GM21786 (cell line): Measurements from ENCODE around the gene RFESD.

Experiments
- ATAC-seq: cut with Tn5 transposase; IDR thresholded peaks from one replicate; pipeline ENCODE4 v1.9.1; 2021; ENCODE audit not compliant: unreplicated experiment

The RFESD gene

GRCh38 chr5:95660060-95660459 is 13.5 kb downstream of the RFESD start:
- no peak for ATAC-seq

GRCh38 chr5:95662946-95663345 is 16.4 kb downstream of the RFESD start:
- ATAC-seq = no peak

GRCh38 chr5:95664204-95664786 is 17.7 kb downstream of the RFESD start:
- no peak for ATAC-seq

GRCh38 chr5:95667061-95667618 is 20.6 kb downstream of the RFESD start:
- no peak for ATAC-seq

GRCh38 chr5:95667678-95668077 is 21.1 kb downstream of the RFESD start:
- ATAC-seq = no peak

GRCh38 chr5:95668216-95668615 is 21.6 kb downstream of the RFESD start:
- no peak for ATAC-seq

- ATAC-seq = no peak
Observed at GRCh38 chr5:95668728-95669127, 22.2 kb downstream of the RFESD start.

GRCh38 chr5:95669540-95669939 is 23.0 kb downstream of the RFESD start:
- ATAC-seq = no peak

- no peak for ATAC-seq
Observed at GRCh38 chr5:95669985-95670384, 23.4 kb downstream of the RFESD start.

GRCh38 chr5:95670568-95670967 is 24.0 kb downstream of the RFESD start:
- ATAC-seq = no peak

- no peak for ATAC-seq
Observed at GRCh38 chr5:95671826-95672225, 25.2 kb downstream of the RFESD start.

- ATAC-seq = no peak
Observed at GRCh38 chr5:95672641-95673040, 26.1 kb downstream of the RFESD start.

GRCh38 chr5:95673081-95673480 is 26.5 kb downstream of the RFESD start:
- ATAC-seq = no peak

- no peak for ATAC-seq
Observed at GRCh38 chr5:95682891-95683290, 36.3 kb downstream of the RFESD start, which contains the start of gene SPATA9. TSS of gene SPATA9 (minus strand) at chr5:95682991. CDS start at chr5:95682854, 137 bp downstream.

GRCh38 chr5:95684361-95684760 is 37.8 kb downstream of the RFESD start:
- ATAC-seq = no peak

- ATAC-seq = no peak
Observed at GRCh38 chr5:95686651-95687050, 40.1 kb downstream of the RFESD start.

- no peak for ATAC-seq
Observed at GRCh38 chr5:95689680-95690079, 43.1 kb downstream of the RFESD start.

GRCh38 chr5:95690333-95690732 is 43.8 kb downstream of the RFESD start:
- ATAC-seq = no peak

GRCh38 chr5:95697781-95698681 is 51.5 kb downstream of the RFESD start:
- no peak for ATAC-seq

- no peak for ATAC-seq
Observed at GRCh38 chr5:95699337-95699736, 52.8 kb downstream of the RFESD start.

- ATAC-seq = no peak
Observed at GRCh38 chr5:95701074-95701473, 54.5 kb downstream of the RFESD start.

GRCh38 chr5:95704150-95704549 is 57.6 kb downstream of the RFESD start:
- no peak for ATAC-seq
